Subcutaneous adipose tissue (tissue), 4 donors: ENCODE measurements around the gene INTS13. TPM values are rescaled to one million over a fixed set of nuclear protein-coding genes. Genes with fewer than 3 reads are reported as not detected.

Experiments used
- total RNA-seq, 4 donors: library from RNA; depleted of rRNA; stranded (reverse); fragments of >200 nt; gene quantifications; one replicate each; pipeline ENCODE4 v1.1.0, GENCODE V29; 2016
- TF ChIP-seq, protein P1 (sequence below): fragments of 450-650 bp; IDR thresholded peaks from one replicate; pipeline ENCODE4 v1.5.1; 2016; ENCODE audit warnings: low read depth, mild to moderate bottlenecking, control low read depth, antibody characterized with exemption, moderate library complexity

Gene INTS13
- total RNA-seq = 10 to 100 TPM; 12.6 to 40.3 (median 20.8) TPM

GRCh38 chr12:26937863-26938700 lies at the start of gene INTS13, which contains the start of gene FGFR1OP2:
Gene INTS13 (minus strand): TSS chr12:26937981. CDS start chr12:26936803, 1,178 bp downstream.
Gene FGFR1OP2 (plus strand): TSS chr12:26938470. CDS start chr12:26954159, 15,689 bp downstream.
- TF ChIP-seq, protein P1, sequence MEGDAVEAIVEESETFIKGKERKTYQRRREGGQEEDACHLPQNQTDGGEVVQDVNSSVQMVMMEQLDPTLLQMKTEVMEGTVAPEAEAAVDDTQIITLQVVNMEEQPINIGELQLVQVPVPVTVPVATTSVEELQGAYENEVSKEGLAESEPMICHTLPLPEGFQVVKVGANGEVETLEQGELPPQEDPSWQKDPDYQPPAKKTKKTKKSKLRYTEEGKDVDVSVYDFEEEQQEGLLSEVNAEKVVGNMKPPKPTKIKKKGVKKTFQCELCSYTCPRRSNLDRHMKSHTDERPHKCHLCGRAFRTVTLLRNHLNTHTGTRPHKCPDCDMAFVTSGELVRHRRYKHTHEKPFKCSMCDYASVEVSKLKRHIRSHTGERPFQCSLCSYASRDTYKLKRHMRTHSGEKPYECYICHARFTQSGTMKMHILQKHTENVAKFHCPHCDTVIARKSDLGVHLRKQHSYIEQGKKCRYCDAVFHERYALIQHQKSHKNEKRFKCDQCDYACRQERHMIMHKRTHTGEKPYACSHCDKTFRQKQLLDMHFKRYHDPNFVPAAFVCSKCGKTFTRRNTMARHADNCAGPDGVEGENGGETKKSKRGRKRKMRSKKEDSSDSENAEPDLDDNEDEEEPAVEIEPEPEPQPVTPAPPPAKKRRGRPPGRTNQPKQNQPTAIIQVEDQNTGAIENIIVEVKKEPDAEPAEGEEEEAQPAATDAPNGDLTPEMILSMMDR = no peak

GRCh38 chr12:26982866-26983265 lies 45.1 kb upstream of the INTS13 start:
- TF ChIP-seq, protein P1 = no peak

DNA sequence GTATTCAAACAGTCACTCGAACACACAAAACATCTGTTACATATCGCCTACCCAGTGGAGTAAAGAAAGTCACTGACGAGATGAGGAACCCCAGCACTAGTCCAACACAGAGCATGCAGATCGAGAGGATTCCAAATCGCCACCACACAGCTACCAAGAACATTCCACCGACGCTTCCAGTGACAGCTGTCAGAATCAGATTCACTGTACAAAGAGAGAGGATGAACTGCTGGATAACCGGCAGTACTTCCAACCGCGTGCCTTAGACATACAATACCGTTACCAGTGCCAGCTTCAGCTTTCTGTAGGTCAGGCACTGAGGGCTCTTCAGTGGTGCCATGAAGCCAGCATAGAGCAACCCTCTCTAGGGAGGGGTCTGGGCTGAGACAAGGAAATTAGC lies 42.0 kb upstream of the INTS13 start:
- TF ChIP-seq, protein P1 = no peak

GRCh38 chr12:26978801-26979200 lies 41.0 kb upstream of the INTS13 start:
- TF ChIP-seq, protein P1 = no peak

GRCh38 chr12:26976687-26977086 lies 38.9 kb upstream of the INTS13 start:
- TF ChIP-seq, protein P1 = no peak

GRCh38 chr12:26971963-26972362 lies 34.2 kb upstream of the INTS13 start:
- TF ChIP-seq, protein P1 = no peak

- TF ChIP-seq, protein P1 = no peak
Measured at GRCh38 chr12:26970136-26970535, 32.4 kb upstream of the INTS13 start.
